Fibroblast of lung (primary cell): ENCODE measurements around the gene PPFIA4. TPM values are rescaled to one million over a fixed set of nuclear protein-coding genes. Genes with fewer than 3 reads are reported as not detected.

Experiments
- DNase-seq, 2 donors: peaks; one replicate each; pipeline versions ENCODE4 v3.0.0 to v3.0.0-alpha.2; 2010; ENCODE audit warnings: low read depth in 2 of 2
- H2AFZ ChIP-seq: 2 replicates; pipeline ENCODE4 v1.5.1; 2012; ENCODE audit warnings: low read length, control low read depth, inconsistent platforms
- H3K27ac ChIP-seq: 2 replicates; pipeline ENCODE4 v1.5.1; 2011; ENCODE audit warnings: low read length, control low read depth; ENCODE audit not compliant: insufficient read depth
- H3K27me3 ChIP-seq: 2 replicates; pipeline ENCODE4 v1.5.1; 2011; ENCODE audit warnings: mild to moderate bottlenecking, low read length; ENCODE audit not compliant: control insufficient read depth, insufficient read depth
- H3K36me3 ChIP-seq: 2 replicates; pipeline ENCODE4 v1.5.1; 2011; ENCODE audit warnings: low read length; ENCODE audit not compliant: control insufficient read depth, insufficient read depth
- H3K4me1 ChIP-seq: 2 replicates; pipeline ENCODE4 v1.5.1; 2011; ENCODE audit warnings: low read length; ENCODE audit not compliant: control insufficient read depth, insufficient read depth; ENCODE audit errors: extremely low read depth
- H3K4me2 ChIP-seq: 2 replicates; pipeline ENCODE4 v1.5.1; 2011; ENCODE audit warnings: low read length, control low read depth; ENCODE audit not compliant: insufficient read depth; ENCODE audit errors: extremely low read depth
- H3K4me3 ChIP-seq, 4 experiments: fragments of 200-600 bp in 1 of 4; sonication (generic) in 1 of 4; replicated peaks in 1 of 4; 2 replicates each; pipeline ENCODE4 v1.5.1; 2011 to 2016; ENCODE audit warnings: low read length in 4 of 4, low read depth in 3 of 4, mild to moderate bottlenecking in 3 of 4, control low read depth in 2 of 4, inconsistent platforms in 1 of 4, mixed read lengths in 1 of 4; ENCODE audit not compliant: insufficient read depth in 1 of 4; ENCODE audit errors: control extremely low read depth in 1 of 4
- H3K79me2 ChIP-seq: 2 replicates; pipeline ENCODE4 v1.5.1; 2012; ENCODE audit warnings: mild to moderate bottlenecking, low read length, inconsistent platforms; ENCODE audit not compliant: control insufficient read depth, insufficient read depth
- H3K9ac ChIP-seq: 2 replicates; pipeline ENCODE4 v1.5.1; 2011; ENCODE audit warnings: mild to moderate bottlenecking, low read length, control low read depth; ENCODE audit not compliant: insufficient read depth
- H3K9me3 ChIP-seq: 2 replicates; pipeline ENCODE4 v1.5.1; 2012; ENCODE audit warnings: low read depth, low read length; ENCODE audit not compliant: control insufficient read depth, insufficient read depth
- H4K20me1 ChIP-seq: 2 replicates; pipeline ENCODE4 v1.5.1; 2011; ENCODE audit warnings: low read length; ENCODE audit not compliant: control insufficient read depth, insufficient read depth; ENCODE audit errors: extremely low read depth
- CTCF ChIP-seq, 2 donors: IDR thresholded peaks in 1 of 2; conservative IDR thresholded peaks in 1 of 2; 1 replicate in 1 of 2; 2 replicates in 1 of 2; pipeline ENCODE4 v1.5.1; 2011 to 2012; ENCODE audit warnings: low read length in 2 of 2, control low read depth in 1 of 2, inconsistent platforms in 1 of 2, low read depth in 1 of 2, mild to moderate bottlenecking in 1 of 2
- EZH2 ChIP-seq: IDR thresholded peaks from 2 replicates; pipeline ENCODE4 v1.5.1; 2012; ENCODE audit warnings: low read length, control low read depth, mild to moderate bottlenecking; ENCODE audit errors: missing control alignments
- polyA plus RNA-seq, 2 donors: library from polyadenylated mRNA; depleted of rRNA in 1 of 2; stranded (reverse) in 1 of 2; unstranded in 1 of 2; fragments of >200 nt; gene quantifications; 2 replicates each; pipeline ENCODE4 v1.2.1, GENCODE V29; 2011 to 2012; ENCODE audit warnings: missing spikeins in 1 of 2
- total RNA-seq: library from RNA; depleted of rRNA; stranded (reverse); fragments of >200 nt; gene quantifications from 2 replicates; pipeline ENCODE4 v1.2.1, GENCODE V29; 2014

Gene PPFIA4
- total and polyA plus RNA-seq, 2 donors (not counting 1 experiment from before 2014, with no cell fraction given), result 3.2 to 4.3 TPM

GRCh38 chr1:203028784-203029553 lies 2.7 kb downstream of the PPFIA4 start:
- Histone ChIP-seq H3K27ac (no peak overlapping the region), H3K9ac (no peak overlapping the region), H3K4me2 (no peak overlapping the region)

GRCh38 chr1:203031467-203031866 lies 5.2 kb downstream of the PPFIA4 start:
- no peaks in the 10 kb centered on the region for H3K4me1 ChIP-seq
- no peaks in the 10 kb centered on the region for H3K9me3 ChIP-seq
- H3K36me3 ChIP-seq, result no peaks in the 10 kb centered on the region
- no peaks in the 10 kb centered on the region for H3K79me2 ChIP-seq
- H3K4me3 ChIP-seq, result no peak overlapping the region
- peaks cover 16% of the 10 kb centered on the region for H3K27me3 ChIP-seq
- DNase-seq, result no peak
- no peak overlapping the region for H3K27ac ChIP-seq
- H2AFZ ChIP-seq, result no peak overlapping the region
- no peak overlapping the region for H3K9ac ChIP-seq
- TF ChIP-seq EZH2, result no peak
- TF ChIP-seq CTCF (conservative IDR thresholded peaks at IDR 0.05 in 1 of 2, IDR thresholded peaks at IDR 0.05 in 1 of 2; ENCODE audit: low read depth in 1 of 2, low read length in 2 of 2), result peak in 1 of 2 donors; percentile 47
- no peak overlapping the region for H3K4me2 ChIP-seq
- H4K20me1 ChIP-seq, result no peaks in the 10 kb centered on the region

More at GRCh38 chr1:203028784-203029553, 2.7 kb downstream of the PPFIA4 start:
- Histone ChIP-seq H3K79me2 (no peaks in the 10 kb centered on the region), H3K9me3 (no peaks in the 10 kb centered on the region), H3K27me3 (peaks cover 17% of the 10 kb centered on the region), H3K36me3 (no peaks in the 10 kb centered on the region), H3K4me3 (no peak overlapping the region), H3K4me1 (no peaks in the 10 kb centered on the region), H2AFZ (no peak overlapping the region), H4K20me1 (no peaks in the 10 kb centered on the region)
- no peak for DNase-seq
- TF ChIP-seq CTCF (conservative IDR thresholded peaks at IDR 0.05 in 1 of 2, IDR thresholded peaks at IDR 0.05 in 1 of 2; ENCODE audit: low read depth in 1 of 2, low read length in 2 of 2) (no peak), EZH2 (no peak)

- H2AFZ ChIP-seq, result no peak overlapping the region
- H3K9ac ChIP-seq, result no peak overlapping the region
- no peak overlapping the region for H3K4me2 ChIP-seq
- DNase-seq, result no peak
- no peaks in the 10 kb centered on the region for H3K36me3 ChIP-seq
- H3K4me1 ChIP-seq, result peaks cover 6% of the 10 kb centered on the region
- no peaks in the 10 kb centered on the region for H3K9me3 ChIP-seq
- no peak overlapping the region for H3K4me3 ChIP-seq
- peaks cover 6% of the 10 kb centered on the region for H3K27me3 ChIP-seq
- no peak for TF ChIP-seq EZH2
- TF ChIP-seq CTCF (conservative IDR thresholded peaks at IDR 0.05 in 1 of 2, IDR thresholded peaks at IDR 0.05 in 1 of 2; ENCODE audit: low read depth in 1 of 2, low read length in 2 of 2), result no peak
- no peaks in the 10 kb centered on the region for H3K79me2 ChIP-seq
- H4K20me1 ChIP-seq, result no peaks in the 10 kb centered on the region
- no peak overlapping the region for H3K27ac ChIP-seq
These were observed 7.0 kb downstream of the PPFIA4 start for GRCh38 chr1:203033287-203033686.
